OCI-LY1 (cell line): ENCODE results near the gene PPP1R9A.

ENCODE experiments used
- EZH2 ChIP-seq: fragments of 200-600 bp; sonication (generic), shearing (Covaris generic); IDR thresholded peaks from 2 replicates; pipeline ENCODE4 v1.8.0; 2017; ENCODE audit warnings: borderline replicate concordance, mixed run types, mild to moderate bottlenecking, antibody characterized with exemption, low read length, moderate library complexity, mixed read lengths
- TF ChIP-seq, protein P1 (sequence below): fragments of 200-600 bp; sonication (generic), shearing (Covaris generic); IDR thresholded peaks from 2 replicates; pipeline ENCODE4 v1.5.1; 2017; ENCODE audit warnings: mild to moderate bottlenecking, antibody characterized with exemption, low read length, moderate library complexity, mixed read lengths

DNA sequence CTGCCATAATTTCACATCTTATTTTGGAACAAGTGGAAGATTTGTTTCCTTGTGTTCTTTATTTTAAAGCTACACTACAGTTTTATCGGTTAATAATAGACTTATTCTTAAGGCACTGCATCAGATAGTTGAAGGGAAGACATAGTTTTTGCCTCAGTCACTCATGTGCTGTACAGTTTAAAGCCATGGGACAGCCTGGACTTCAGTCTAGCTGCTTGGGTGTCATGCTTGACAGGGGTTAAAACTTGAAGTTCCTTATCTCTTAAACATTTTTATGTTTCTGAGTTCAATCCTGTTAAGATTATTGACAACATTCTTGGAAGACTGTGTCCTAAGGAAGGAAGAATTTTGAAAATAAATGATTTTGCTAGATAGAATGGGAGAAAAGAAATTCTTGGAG, 49.7 kb downstream of the PPP1R9A start:
- TF ChIP-seq, protein P1, sequence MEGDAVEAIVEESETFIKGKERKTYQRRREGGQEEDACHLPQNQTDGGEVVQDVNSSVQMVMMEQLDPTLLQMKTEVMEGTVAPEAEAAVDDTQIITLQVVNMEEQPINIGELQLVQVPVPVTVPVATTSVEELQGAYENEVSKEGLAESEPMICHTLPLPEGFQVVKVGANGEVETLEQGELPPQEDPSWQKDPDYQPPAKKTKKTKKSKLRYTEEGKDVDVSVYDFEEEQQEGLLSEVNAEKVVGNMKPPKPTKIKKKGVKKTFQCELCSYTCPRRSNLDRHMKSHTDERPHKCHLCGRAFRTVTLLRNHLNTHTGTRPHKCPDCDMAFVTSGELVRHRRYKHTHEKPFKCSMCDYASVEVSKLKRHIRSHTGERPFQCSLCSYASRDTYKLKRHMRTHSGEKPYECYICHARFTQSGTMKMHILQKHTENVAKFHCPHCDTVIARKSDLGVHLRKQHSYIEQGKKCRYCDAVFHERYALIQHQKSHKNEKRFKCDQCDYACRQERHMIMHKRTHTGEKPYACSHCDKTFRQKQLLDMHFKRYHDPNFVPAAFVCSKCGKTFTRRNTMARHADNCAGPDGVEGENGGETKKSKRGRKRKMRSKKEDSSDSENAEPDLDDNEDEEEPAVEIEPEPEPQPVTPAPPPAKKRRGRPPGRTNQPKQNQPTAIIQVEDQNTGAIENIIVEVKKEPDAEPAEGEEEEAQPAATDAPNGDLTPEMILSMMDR: no peak
- TF ChIP-seq EZH2: no peak
